GM18519 (cell line): ENCODE results near the gene TMEM184B.

Experiments
- ATAC-seq: cut with Tn5 transposase; IDR thresholded peaks from one replicate; pipeline ENCODE4 v1.9.1; 2021; ENCODE audit warnings: mild to moderate bottlenecking, moderate library complexity; ENCODE audit not compliant: unreplicated experiment, low FRiP score

The TMEM184B gene

GRCh38 chr22:38212442-38212841 lies 60.4 kb downstream of the TMEM184B start:
- no peak for ATAC-seq

GRCh38 chr22:38211556-38211955 lies 61.3 kb downstream of the TMEM184B start:
- ATAC-seq = no peak

- ATAC-seq = no peak
These were observed 64.2 kb downstream of the TMEM184B start for GRCh38 chr22:38208551-38208968.

GRCh38 chr22:38207898-38208432 lies 64.8 kb downstream of the TMEM184B start:
- ATAC-seq = no peak

GRCh38 chr22:38205261-38206128 lies 67.3 kb downstream of the TMEM184B start:
- no peak for ATAC-seq

- ATAC-seq = no peak
These were observed 68.0 kb downstream of the TMEM184B start for GRCh38 chr22:38204784-38205183.

- no peak for ATAC-seq
These were observed 68.8 kb downstream of the TMEM184B start for GRCh38 chr22:38203855-38204514.

GRCh38 chr22:38203090-38203810 lies 69.6 kb downstream of the TMEM184B start:
- ATAC-seq = no peak

GRCh38 chr22:38202437-38203089 lies 70.2 kb downstream of the TMEM184B start:
- ATAC-seq = no peak

- peak; percentile 40 for ATAC-seq
These were observed 70.9 kb downstream of the TMEM184B start, which contains the start of gene MAFF for GRCh38 chr22:38201711-38202436. Gene MAFF, plus strand, starts transcription at chr22:38201994. Its CDS starts 11,860 bp downstream, at chr22:38213854.

- ATAC-seq = no peak
These were observed 71.5 kb downstream of the TMEM184B start for GRCh38 chr22:38201371-38201710.

GRCh38 chr22:38199826-38200559 lies 72.8 kb downstream of the TMEM184B start:
- ATAC-seq = no peak

GRCh38 chr22:38196791-38197419 lies 75.9 kb downstream of the TMEM184B start:
- ATAC-seq = no peak

GRCh38 chr22:38193580-38193979 lies 79.2 kb downstream of the TMEM184B start:
- no peak for ATAC-seq

GRCh38 chr22:38192475-38192863 lies 80.3 kb downstream of the TMEM184B start:
- no peak for ATAC-seq

- no peak for ATAC-seq
These were observed 80.9 kb downstream of the TMEM184B start for GRCh38 chr22:38191731-38192474.

- ATAC-seq = no peak
These were observed 81.8 kb downstream of the TMEM184B start for GRCh38 chr22:38191055-38191454.

- no peak for ATAC-seq
These were observed 82.2 kb downstream of the TMEM184B start for GRCh38 chr22:38190581-38190980.
